ENCODE data around the gene PDE6A.

- TF ChIP-seq CTCF (IDR thresholded peaks at IDR 0.05; ENCODE audit: low read depth, low read length, poor library complexity, severe bottlenecking) (no peak), EZH2phosphoT487 (IDR thresholded peaks at IDR 0.05; ENCODE audit: borderline replicate concordance, low read length) (no peak)
Measured at GRCh38 chr5:149885513-149885912, 59.1 kb downstream of the PDE6A start.

Data from DOHH2 (cell line).